ENCODE results near the gene TCEANC.

The TCEANC gene

DNA sequence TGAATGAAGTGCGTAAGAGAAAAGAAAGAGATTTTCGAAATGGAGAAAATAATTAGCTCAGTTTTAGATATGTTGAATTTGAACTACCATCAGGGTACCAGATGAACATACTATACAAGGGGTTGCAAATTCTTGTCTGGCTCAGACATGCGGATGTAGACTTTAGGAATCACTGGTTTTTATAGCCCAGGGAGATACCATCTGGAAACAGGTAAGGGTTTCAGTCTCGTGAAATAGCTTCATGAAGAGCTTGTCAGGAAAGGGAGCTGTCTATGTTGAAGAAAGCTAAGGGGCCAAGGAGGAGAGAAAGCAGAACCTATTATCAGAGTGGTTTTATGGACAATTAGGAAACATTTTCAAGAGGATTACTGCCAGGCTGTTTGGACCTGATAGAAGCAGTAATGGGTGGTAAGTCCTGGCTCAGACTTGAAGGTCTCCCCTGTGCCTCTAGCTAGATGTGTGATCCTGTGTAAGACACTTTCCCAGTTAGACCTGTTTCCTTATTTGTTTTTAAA is 42.7 kb downstream of the TCEANC start:
- Histone ChIP-seq H3K27ac (no peak overlapping the region), H3K4me3 (no peak overlapping the region)
- TF ChIP-seq, protein P1, sequence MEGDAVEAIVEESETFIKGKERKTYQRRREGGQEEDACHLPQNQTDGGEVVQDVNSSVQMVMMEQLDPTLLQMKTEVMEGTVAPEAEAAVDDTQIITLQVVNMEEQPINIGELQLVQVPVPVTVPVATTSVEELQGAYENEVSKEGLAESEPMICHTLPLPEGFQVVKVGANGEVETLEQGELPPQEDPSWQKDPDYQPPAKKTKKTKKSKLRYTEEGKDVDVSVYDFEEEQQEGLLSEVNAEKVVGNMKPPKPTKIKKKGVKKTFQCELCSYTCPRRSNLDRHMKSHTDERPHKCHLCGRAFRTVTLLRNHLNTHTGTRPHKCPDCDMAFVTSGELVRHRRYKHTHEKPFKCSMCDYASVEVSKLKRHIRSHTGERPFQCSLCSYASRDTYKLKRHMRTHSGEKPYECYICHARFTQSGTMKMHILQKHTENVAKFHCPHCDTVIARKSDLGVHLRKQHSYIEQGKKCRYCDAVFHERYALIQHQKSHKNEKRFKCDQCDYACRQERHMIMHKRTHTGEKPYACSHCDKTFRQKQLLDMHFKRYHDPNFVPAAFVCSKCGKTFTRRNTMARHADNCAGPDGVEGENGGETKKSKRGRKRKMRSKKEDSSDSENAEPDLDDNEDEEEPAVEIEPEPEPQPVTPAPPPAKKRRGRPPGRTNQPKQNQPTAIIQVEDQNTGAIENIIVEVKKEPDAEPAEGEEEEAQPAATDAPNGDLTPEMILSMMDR (IDR thresholded peaks at IDR 0.05), result no peak
- no peak for DNase-seq (ENCODE audit: low spot score)

DNA sequence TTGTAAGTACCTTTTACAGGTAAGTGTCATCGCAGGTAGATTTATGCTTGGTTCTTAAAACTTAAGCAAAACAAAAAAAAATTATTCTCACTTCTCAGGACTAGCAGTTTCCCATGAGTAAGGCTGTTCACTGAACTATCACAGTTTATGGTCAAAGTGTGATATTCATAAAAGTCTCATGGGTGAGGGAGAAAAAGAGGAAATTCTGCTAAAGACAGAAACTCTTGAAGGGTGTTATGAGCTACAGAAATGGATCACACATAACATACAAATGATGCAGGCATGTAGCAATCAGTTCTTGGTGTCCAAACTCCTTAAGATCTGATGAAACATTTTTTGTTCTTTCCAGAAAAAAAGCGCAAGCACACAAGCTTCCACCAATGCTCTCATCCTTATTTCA is 44.5 kb downstream of the TCEANC start:
- no peak overlapping the region for H3K27ac ChIP-seq
- no peak overlapping the region for H3K4me3 ChIP-seq
- no peak for DNase-seq (ENCODE audit: low spot score)
- TF ChIP-seq, protein P1 (IDR thresholded peaks at IDR 0.05), result no peak

GRCh38 chrX:13697976-13698375 is 45.0 kb downstream of the TCEANC start:
- DNase-seq (ENCODE audit: low spot score), result no peak
- Histone ChIP-seq H3K27ac (no peak overlapping the region), H3K4me3 (no peak overlapping the region)
- TF ChIP-seq, protein P1 (IDR thresholded peaks at IDR 0.05), result no peak

GRCh38 chrX:13698432-13698831 is 45.5 kb downstream of the TCEANC start:
- no peak overlapping the region for H3K27ac ChIP-seq
- no peak overlapping the region for H3K4me3 ChIP-seq
- DNase-seq (ENCODE audit: low spot score), result no peak
- TF ChIP-seq, protein P1 (IDR thresholded peaks at IDR 0.05), result no peak

GRCh38 chrX:13699183-13699826 is 46.4 kb downstream of the TCEANC start:
- Histone ChIP-seq H3K4me3 (no peak overlapping the region), H3K27ac (no peak overlapping the region)
- DNase-seq (ENCODE audit: low spot score), result no peak
- TF ChIP-seq, protein P1 (IDR thresholded peaks at IDR 0.05), result no peak

DNA sequence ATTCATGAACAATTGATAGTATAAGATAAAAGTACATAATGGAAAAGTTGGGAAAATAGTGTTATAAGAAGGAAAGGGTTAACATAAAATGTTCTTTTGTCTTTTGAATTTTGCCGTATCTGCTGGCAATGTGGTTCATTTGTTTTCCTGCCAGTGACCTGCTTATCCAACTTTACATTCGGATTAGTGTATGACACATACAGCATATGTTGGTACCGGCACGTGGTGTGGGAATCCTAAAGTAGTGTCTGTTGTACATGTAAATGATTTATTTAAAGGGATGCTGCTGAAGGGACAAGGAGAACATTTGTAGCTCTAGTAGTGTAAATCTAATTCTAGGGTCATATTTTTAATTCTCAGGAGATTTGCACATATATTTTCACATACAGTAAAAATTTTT is 47.4 kb downstream of the TCEANC start:
- H3K27ac ChIP-seq, result no peak overlapping the region
- no peak for DNase-seq (ENCODE audit: low spot score)
- TF ChIP-seq, protein P1 (IDR thresholded peaks at IDR 0.05), result no peak
- H3K4me3 ChIP-seq, result no peak overlapping the region

DNA sequence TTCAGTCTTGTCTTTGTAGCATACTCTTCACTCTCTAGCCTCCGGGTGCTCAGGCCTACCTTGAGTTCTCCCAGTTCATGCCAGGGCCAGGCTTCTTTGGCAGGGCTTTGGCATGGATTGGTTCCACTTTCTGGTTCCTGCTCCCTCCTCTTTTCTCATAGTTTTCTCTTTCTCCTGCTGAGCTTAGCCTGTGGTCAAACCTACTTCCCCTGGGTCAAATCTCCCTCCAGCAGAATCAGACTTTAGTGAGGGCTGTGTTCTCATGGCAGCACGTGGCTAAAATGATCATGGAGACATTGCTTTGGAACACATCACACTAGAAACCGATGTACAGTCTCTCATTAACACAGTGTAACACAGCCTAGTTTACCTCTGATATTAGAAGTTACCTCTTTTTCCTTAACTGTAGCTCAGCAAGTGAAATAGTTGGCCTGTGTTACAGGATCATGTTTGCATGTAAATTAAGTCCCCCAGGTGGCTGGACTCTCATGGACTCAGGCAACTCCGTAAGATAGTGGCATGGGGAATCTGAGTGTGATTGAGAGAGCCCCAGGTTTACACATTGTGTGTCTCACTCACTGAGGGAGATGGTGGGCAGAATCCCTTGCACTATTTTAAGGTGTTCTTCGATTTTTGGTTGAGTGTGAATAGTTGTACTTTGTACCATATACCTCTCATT is 49.3 kb downstream of the TCEANC start:
- DNase-seq (ENCODE audit: low spot score), result no peak
- TF ChIP-seq, protein P1 (IDR thresholded peaks at IDR 0.05), result no peak
- no peak overlapping the region for H3K4me3 ChIP-seq
- no peak overlapping the region for H3K27ac ChIP-seq

Measured in coronary artery (tissue), 2 donors.